T-helper 1 cell (primary cell): ENCODE measurements around the gene FRMD8.

Experiments
- DNase-seq, 5 donors: peaks; one replicate each; pipeline ENCODE4 v3.0.0-alpha.2; 2012 to 2020
- total RNA-seq, 4 donors: gene quantifications; one replicate each; lab custom pipeline; 2026; lab: John Stamatoyannopoulos, UW

FRMD8 gene, protein sequence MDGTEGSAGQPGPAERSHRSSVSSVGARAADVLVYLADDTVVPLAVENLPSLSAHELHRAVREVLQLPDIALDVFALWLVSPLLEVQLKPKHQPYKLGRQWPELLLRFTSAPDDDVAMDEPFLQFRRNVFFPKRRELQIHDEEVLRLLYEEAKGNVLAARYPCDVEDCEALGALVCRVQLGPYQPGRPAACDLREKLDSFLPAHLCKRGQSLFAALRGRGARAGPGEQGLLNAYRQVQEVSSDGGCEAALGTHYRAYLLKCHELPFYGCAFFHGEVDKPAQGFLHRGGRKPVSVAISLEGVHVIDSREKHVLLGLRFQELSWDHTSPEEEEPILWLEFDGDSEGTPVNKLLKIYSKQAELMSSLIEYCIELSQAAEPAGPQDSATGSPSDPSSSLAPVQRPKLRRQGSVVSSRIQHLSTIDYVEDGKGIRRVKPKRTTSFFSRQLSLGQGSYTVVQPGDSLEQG
- total RNA-seq = 38.2 to 52.7 (median 41.8) reads per million in 4 donors

GRCh38 chr11:65386307-65387140 is at the start of gene FRMD8:
FRMD8 (plus strand) TSS chr11:65386637; CDS start chr11:65387037, 400 bp downstream.
- DNase-seq = peak; percentile 85 to 91 (median 86)

DNA sequence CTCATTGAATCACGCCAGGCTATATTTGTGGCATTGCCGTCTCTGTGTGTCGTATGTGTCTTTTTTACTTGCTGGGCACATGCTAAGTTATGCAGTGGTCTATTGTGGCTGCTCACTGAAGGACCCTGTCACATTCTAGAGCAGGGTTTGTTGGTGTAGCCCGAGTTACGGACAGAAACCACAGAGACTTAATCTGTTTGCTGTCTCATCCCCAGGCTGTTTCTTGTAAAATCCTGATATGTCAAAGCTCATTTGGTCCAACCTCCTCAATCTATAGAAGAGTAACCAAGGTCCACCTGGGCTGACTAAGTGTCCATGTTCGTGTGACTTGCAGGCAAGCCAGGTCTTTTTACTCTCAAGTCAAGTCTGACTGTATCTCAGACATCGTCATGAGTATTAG is 47.8 kb upstream of the FRMD8 start:
- DNase-seq = no peak

DNA sequence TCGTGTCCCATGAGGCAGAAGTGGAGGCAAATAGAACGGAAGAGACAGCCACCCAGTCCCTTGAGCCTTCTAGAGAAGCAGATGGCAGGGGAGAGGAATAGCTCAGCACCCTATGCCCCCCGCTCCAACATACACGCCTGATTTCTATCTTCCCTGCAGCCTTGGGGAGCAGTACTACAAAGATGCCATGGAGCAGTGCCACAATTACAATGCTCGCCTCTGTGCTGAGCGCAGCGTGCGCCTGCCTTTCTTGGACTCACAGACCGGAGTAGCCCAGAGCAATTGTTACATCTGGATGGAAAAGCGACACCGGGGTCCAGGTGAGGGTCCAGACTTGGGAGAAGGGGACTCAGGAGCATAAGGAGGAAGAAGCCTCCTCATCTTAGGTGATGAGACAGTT is 46.2 kb upstream of the FRMD8 start:
- DNase-seq = no peak

DNA sequence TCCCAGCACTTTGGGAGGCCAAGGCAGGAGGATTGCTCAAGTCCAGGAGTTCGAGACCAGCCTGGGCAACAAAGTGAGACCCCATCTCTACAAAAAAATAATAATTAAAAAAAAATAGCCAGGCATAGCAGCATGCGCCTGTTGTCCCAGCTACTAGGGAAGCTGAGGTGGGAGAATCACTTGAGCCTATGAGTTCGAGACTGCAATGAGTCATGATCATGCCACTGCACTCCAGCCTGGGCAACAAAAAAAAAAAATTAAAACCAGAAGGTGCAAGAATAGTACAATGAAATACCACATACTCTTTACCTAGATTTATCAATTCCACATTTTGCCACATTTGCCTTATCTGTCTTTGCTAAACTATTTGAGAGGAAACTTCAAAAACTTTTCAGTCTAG is 44.6 kb upstream of the FRMD8 start:
- DNase-seq = no peak

DNA sequence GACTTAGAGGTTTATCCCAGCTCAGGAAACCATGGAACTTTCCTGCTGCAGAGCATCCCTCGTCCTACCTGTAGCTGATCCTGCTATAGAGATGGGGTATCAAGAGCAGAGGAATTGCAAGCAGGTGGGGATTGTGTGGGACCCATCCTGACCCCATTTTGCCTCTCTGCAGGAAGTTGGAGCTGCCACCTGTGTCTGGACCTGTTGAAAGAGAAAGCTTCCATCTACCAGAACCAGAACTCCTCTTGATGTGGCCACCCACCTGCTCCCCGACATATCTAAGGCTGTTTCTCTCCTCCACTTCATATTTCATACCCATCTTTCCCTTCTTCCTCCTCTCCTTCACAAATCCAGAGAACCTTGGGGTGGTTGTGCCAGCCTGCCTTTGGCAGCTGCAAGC is 34.9 kb upstream of the FRMD8 start:
- DNase-seq = no peak

DNA sequence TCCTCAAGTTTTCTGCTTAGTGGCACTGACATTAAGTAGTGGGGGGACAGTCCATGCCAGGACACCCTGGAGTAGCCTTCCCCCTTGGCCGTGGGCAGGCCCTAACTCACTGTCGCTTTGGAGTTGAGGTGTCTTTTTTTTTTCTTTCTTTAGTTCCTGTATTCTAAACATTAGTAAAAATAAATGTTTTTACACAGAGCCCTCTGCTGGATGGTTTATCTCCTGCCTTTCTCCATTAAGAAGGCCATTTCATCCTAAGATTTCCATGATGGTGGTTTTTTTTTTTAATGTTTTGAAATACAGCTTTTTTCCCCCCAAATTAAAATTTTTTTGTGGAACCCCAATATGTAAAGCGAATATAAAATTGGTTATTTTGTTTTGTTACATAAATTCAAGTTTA is 33.7 kb upstream of the FRMD8 start:
- no peak for DNase-seq

GRCh38 chr11:65353376-65353775 is 33.1 kb upstream of the FRMD8 start:
- no peak for DNase-seq

DNA sequence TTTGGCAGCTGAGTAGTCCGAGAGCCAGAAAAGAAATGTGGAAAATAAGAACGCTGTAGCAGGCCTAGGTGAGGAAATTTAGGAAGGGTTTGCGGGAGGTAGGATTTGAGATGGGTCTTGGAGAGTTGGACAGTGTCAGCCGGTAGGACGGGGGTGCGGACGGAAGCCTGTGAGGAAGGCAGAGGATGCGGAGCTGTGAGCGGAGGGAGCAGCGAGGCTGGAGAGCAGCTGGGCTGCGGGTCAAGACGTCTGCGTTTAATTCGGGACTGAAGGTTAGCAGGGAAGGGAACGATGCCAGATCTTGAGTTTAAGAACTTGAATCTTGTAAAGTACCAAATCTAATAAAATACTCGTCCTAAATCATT is 32.6 kb upstream of the FRMD8 start:
- no peak for DNase-seq

GRCh38 chr11:65354265-65355012 is 32.0 kb upstream of the FRMD8 start, which contains the start of gene TIGD3:
TIGD3 (plus strand) TSS chr11:65354751; CDS start chr11:65355809, 1,058 bp downstream.
- DNase-seq = peak; percentile 94 to 97 (median 95)

GRCh38 chr11:65355013-65355775 is 31.2 kb upstream of the FRMD8 start:
- peak; percentile 40 to 65 (median 57) for DNase-seq

GRCh38 chr11:65355776-65356393 is 30.6 kb upstream of the FRMD8 start:
- no peak for DNase-seq

DNA sequence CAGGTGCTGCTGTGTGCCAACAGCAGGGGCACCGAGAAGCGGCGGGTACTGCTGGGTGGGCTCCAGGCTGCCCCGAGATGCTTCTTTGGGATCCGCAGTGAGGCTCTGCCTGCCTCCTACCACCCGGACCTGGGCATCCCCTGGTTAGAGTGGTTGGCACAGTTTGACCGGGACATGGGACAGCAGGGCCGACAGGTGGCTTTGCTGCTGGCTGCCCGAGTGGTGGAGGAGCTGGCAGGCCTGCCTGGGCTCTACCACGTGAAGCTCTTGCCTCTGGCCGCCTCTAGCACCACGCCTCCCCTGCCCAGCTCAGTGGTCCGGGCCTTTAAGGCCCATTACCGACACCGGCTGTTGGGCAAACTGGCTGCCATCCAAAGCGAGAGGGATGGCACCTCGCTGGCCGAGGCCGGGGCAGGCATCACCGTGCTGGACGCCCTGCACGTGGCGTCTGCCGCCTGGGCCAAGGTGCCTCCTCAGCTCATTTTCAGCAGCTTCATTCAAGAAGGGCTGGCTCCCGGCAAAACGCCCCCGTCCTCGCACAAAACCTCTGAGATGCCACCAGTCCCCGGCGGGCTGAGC is 30.0 kb upstream of the FRMD8 start:
- DNase-seq = no peak

- DNase-seq = no peak
Observed at GRCh38 chr11:65357856-65358356, 28.5 kb upstream of the FRMD8 start.

- no peak for DNase-seq
Observed at GRCh38 chr11:65362320-65362931, 24.0 kb upstream of the FRMD8 start.

DNA sequence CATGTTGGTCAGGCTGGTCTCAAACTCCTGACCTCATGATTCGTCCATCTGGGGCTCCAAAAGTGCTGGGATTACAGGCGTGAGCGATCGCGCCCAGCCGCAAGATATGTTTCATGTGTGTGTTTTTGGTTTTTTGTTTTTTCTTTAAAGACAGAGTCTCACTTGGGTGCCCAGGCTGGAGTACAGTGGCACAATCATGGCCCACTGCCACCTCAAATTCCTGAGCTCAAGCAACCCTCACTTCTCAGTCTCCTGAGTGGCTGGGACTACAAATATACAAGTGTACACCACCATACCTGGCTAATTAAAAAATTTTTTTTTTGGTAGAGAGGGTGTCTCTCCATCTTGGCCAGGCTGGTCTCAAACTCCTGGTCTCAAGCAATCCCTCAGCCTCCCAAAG is 23.5 kb upstream of the FRMD8 start:
- DNase-seq = no peak

DNA sequence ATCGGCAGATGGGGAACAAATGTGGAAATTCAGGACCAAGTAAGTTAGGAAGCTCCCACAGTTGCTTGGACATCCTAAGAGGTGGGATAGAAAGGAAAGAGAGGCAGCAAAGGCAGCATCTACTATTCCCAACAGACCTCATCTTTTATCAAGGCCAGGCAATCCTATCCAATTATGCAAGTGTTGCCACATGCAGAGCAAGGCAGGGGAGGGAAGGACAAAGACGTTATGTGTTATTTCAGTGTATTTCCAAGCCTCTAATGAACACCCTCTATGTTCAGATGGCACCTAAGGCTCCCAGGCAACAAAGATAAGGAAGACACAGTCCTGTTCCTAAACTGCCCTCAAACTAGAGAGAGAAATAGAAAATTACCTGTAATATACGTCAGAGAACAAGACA is 22.7 kb upstream of the FRMD8 start:
- no peak for DNase-seq

DNA sequence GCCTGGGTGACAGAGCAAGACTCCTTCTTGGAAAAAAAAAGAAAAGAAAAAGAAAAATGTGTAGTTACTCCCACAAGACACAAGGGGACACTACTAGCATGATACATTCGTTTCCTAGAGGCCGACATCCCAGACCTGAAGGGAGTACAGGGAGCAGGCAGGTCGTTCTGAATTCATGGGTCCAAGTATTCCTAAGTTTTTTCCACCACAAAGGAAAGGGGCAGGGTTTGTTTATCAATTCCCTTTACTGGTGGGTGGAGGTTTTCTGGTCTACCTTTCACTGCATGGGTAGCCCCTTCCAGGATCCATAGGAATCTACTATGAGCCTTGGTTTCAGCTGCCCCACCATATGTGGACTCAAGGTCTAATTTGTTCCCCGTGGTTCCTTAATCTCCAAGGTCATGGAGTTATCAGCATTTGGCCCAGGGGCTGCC is 20.1 kb upstream of the FRMD8 start:
- peak in 2 of 5 donors; percentile 36 to 55 for DNase-seq

GRCh38 chr11:65370659-65371049 is 15.8 kb upstream of the FRMD8 start:
- no peak for DNase-seq

- no peak for DNase-seq
Observed at GRCh38 chr11:65373839-65374580, 12.4 kb upstream of the FRMD8 start.

GRCh38 chr11:65375012-65375411 is 11.4 kb upstream of the FRMD8 start:
- DNase-seq = no peak
